Measurements from ENCODE around the gene CALHM5. TPM values are rescaled to one million over a fixed set of nuclear protein-coding genes. Genes with fewer than 3 reads are reported as not detected.

CALHM5 gene
- total and polyA plus RNA-seq, 10 of the 15 experiments (the other 5 are each of a cell fraction or from before 2014, with no cell fraction given): not detected

GRCh38 chr6:116492331-116493067 lies 18.9 kb upstream of the CALHM5 start:
- H3K9ac ChIP-seq (ENCODE audit: control insufficient read depth, insufficient read depth, low read length): no peak overlapping the region
- intact Hi-C loops (cut with micrococcal nuclease; ENCODE audit: unreplicated experiment) (no loop called here), in situ Hi-C loops (cut with MboI) (no loop called here)
- no peak overlapping the region for H3K27ac ChIP-seq (ENCODE audit: control insufficient read depth, insufficient read depth)
- no TSS peak for BruUV-seq (replicated peaks)
- TF ChIP-seq RFX5 (IDR thresholded peaks at IDR 0.05; ENCODE audit: low read depth, low read length) (no peak), MTA3 (IDR thresholded peaks at IDR 0.05; ENCODE audit: borderline replicate concordance, low read length) (no peak), SREBF1 (IDR thresholded peaks at IDR 0.05; ENCODE audit: low read length) (no peak), MEF2B (IDR thresholded peaks at IDR 0.05; ENCODE audit: partially characterized antibody, poor library complexity, severe bottlenecking) (no peak), MLLT1 (IDR thresholded peaks at IDR 0.05) (no peak), TBL1XR1 (IDR thresholded peaks at IDR 0.05; ENCODE audit: low read depth, low read length) (no peak), NR2F1 (conservative IDR thresholded peaks at IDR 0.05) (no peak), HCFC1 (IDR thresholded peaks at IDR 0.05; ENCODE audit: low read length) (no peak), FOXK2 (IDR thresholded peaks at IDR 0.05) (no peak), JUNB (IDR thresholded peaks at IDR 0.05) (no peak), KLF5 (IDR thresholded peaks at IDR 0.05; ENCODE audit: partially characterized antibody) (no peak), HSF1 (IDR thresholded peaks at IDR 0.05; ENCODE audit: low read depth, low read length) (no peak)
- TF ChIP-seq, protein P1, sequence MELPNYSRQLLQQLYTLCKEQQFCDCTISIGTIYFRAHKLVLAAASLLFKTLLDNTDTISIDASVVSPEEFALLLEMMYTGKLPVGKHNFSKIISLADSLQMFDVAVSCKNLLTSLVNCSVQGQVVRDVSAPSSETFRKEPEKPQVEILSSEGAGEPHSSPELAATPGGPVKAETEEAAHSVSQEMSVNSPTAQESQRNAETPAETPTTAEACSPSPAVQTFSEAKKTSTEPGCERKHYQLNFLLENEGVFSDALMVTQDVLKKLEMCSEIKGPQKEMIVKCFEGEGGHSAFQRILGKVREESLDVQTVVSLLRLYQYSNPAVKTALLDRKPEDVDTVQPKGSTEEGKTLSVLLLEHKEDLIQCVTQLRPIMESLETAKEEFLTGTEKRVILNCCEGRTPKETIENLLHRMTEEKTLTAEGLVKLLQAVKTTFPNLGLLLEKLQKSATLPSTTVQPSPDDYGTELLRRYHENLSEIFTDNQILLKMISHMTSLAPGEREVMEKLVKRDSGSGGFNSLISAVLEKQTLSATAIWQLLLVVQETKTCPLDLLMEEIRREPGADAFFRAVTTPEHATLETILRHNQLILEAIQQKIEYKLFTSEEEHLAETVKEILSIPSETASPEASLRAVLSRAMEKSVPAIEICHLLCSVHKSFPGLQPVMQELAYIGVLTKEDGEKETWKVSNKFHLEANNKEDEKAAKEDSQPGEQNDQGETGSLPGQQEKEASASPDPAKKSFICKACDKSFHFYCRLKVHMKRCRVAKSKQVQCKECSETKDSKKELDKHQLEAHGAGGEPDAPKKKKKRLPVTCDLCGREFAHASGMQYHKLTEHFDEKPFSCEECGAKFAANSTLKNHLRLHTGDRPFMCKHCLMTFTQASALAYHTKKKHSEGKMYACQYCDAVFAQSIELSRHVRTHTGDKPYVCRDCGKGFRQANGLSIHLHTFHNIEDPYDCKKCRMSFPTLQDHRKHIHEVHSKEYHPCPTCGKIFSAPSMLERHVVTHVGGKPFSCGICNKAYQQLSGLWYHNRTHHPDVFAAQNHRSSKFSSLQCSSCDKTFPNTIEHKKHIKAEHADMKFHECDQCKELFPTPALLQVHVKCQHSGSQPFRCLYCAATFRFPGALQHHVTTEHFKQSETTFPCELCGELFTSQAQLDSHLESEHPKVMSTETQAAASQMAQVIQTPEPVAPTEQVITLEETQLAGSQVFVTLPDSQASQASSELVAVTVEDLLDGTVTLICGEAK (IDR thresholded peaks at IDR 0.05; ENCODE audit: borderline replicate concordance): no peak
- TF ChIP-seq, protein P2, sequence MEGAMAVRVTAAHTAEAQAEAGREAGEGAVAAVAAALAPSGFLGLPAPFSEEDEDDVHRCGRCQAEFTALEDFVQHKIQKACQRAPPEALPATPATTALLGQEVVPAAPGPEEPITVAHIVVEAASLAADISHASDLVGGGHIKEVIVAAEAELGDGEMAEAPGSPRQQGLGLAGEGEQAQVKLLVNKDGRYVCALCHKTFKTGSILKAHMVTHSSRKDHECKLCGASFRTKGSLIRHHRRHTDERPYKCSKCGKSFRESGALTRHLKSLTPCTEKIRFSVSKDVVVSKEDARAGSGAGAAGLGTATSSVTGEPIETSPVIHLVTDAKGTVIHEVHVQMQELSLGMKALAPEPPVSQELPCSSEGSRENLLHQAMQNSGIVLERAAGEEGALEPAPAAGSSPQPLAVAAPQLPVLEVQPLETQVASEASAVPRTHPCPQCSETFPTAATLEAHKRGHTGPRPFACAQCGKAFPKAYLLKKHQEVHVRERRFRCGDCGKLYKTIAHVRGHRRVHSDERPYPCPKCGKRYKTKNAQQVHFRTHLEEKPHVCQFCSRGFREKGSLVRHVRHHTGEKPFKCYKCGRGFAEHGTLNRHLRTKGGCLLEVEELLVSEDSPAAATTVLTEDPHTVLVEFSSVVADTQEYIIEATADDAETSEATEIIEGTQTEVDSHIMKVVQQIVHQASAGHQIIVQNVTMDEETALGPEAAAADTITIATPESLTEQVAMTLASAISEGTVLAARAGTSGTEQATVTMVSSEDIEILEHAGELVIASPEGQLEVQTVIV (IDR thresholded peaks at IDR 0.05; ENCODE audit: borderline replicate concordance, partially characterized antibody): no peak
- no peak overlapping the region for H3K4me3 ChIP-seq
- no peak overlapping the region for H2AFZ ChIP-seq (ENCODE audit: control insufficient read depth, low read depth, low read length)
- CTCF ChIA-PET: interaction anchor here (0.8 kb wide), 1 partner anchor 204 kb away, joined by 3 read pairs; no protein-coding TSS in a partner anchor
- no peaks in the 10 kb centered on the region; a peak in 1 of 4 replicates for H3K27me3 ChIP-seq (replicated peaks in 1 of 2; ENCODE audit: control insufficient read depth in 2 of 2, insufficient read depth in 2 of 2, low read length in 1 of 2)
- H3K79me2 ChIP-seq (ENCODE audit: control insufficient read depth, insufficient read depth, low read length): no peaks in the 10 kb centered on the region
- no peaks in the 10 kb centered on the region for H3K9me3 ChIP-seq (replicated peaks; ENCODE audit: control insufficient read depth, insufficient read depth, low read length)
- H3K4me2 ChIP-seq (ENCODE audit: control insufficient read depth, insufficient read depth): no peak overlapping the region
- RAD21 ChIA-PET (ENCODE audit: unreplicated experiment): no interaction called here
- DNase-seq (ENCODE audit: low read depth, low spot score) (no peak), FAIRE-seq (no peak), ATAC-seq (no peak)
- H3K4me1 ChIP-seq (ENCODE audit: control insufficient read depth, insufficient read depth, low read length): no peaks in the 10 kb centered on the region
- POLR2A ChIA-PET: interaction anchor here (0.6 kb wide), 1 partner anchor 143 kb away, joined by 6 read pairs; no protein-coding TSS in a partner anchor
- 61% methylated on average over 6 of the region's 6 CpGs for WGBS (ENCODE audit: insufficient coverage, insufficient replicate concordance, low lambda C conversion rate, missing lambda C conversion rate)
- SMC1A ChIA-PET (ENCODE audit: uncharacterized antibody, unreplicated experiment): no interaction called here
- no peaks in the 10 kb centered on the region for H3K36me3 ChIP-seq (ENCODE audit: control insufficient read depth in 2 of 2, insufficient read depth in 2 of 2, low read length in 1 of 2)
- H4K20me1 ChIP-seq (ENCODE audit: control insufficient read depth, insufficient read depth): no peaks in the 10 kb centered on the region
